K562 (cell line): ENCODE measurements around the gene COX15. TPM values are rescaled to one million over a fixed set of nuclear protein-coding genes. Genes with fewer than 3 reads are reported as not detected.

Experiments
- CHCHD3 ChIP-seq: fragments of 250-450 bp; sonication (Bioruptor Pico); IDR thresholded peaks from 2 replicates; pipeline ENCODE4 v2.1.2; 2022; ENCODE audit warnings: mild to moderate bottlenecking
- CHD4 ChIP-seq: fragments of 200-600 bp; sonication (generic); IDR thresholded peaks from 3 replicates; pipeline ENCODE4 v1.6.1; 2012; ENCODE audit warnings: low read depth, mild to moderate bottlenecking, mixed read lengths, low read length, inconsistent platforms; ENCODE audit not compliant: insufficient read depth, insufficient replicate concordance, poor library complexity, severe bottlenecking
- ETV1 ChIP-seq: fragments of 450-650 bp; conservative IDR thresholded peaks from 2 replicates; pipeline ENCODE4 v1.6.1; 2016; ENCODE audit warnings: missing genetic modification characterization, control low read depth, low read depth, missing compliant biosample characterization
- FOXM1 ChIP-seq, 2 experiments: fragments of 450-650 bp in 1 of 2; sonication (generic) in 1 of 2; formaldehyde crosslinking in 1 of 2; IDR thresholded peaks; 2 replicates each; pipeline versions ENCODE4 v1.6.1 to v1.9.0; 2017 to 2022; ENCODE audit warnings: low read depth in 2 of 2, mild to moderate bottlenecking in 2 of 2, missing genetic modification reagents in 1 of 2, moderate library complexity in 1 of 2
- FOXP1 ChIP-seq: sonication (generic); formaldehyde crosslinking; IDR thresholded peaks from 2 replicates; pipeline ENCODE4 v1.8.0; 2022; ENCODE audit warnings: mild to moderate bottlenecking, missing genetic modification reagents
- GABPA ChIP-seq: fragments of 200-800 bp; sonication (Bioruptor generic); conservative IDR thresholded peaks from 2 replicates; pipeline ENCODE4 v1.6.1; 2016; ENCODE audit warnings: low read depth, missing genetic modification characterization, missing compliant biosample characterization
- MBD2 ChIP-seq: sonication (generic); IDR thresholded peaks from 2 replicates; pipeline ENCODE4 v1.6.1; 2016; ENCODE audit warnings: low read depth, borderline replicate concordance
- MCM5 ChIP-seq: fragments of 450-650 bp; IDR thresholded peaks from 2 replicates; pipeline ENCODE4 v1.6.1; 2016; ENCODE audit warnings: low read depth
- NR1H2 ChIP-seq: sonication (generic); formaldehyde crosslinking; IDR thresholded peaks from 2 replicates; pipeline ENCODE4 v1.4.0; 2020; ENCODE audit warnings: mild to moderate bottlenecking, missing genetic modification reagents
- PTTG1 ChIP-seq: fragments of 450-650 bp; IDR thresholded peaks from 2 replicates; pipeline ENCODE4 v1.6.1; 2016; ENCODE audit warnings: low read depth, mild to moderate bottlenecking, missing genetic modification characterization, missing compliant biosample characterization
- SMARCE1 ChIP-seq: fragments of 450-650 bp; IDR thresholded peaks from 2 replicates; pipeline ENCODE4 v1.7.1; 2016; ENCODE audit warnings: mild to moderate bottlenecking
- SRSF9 ChIP-seq: fragments of 200-400 bp; formaldehyde crosslinking; IDR thresholded peaks from 2 replicates; pipeline ENCODE4 v1.6.1; 2017; ENCODE audit warnings: low read depth, low read length, borderline replicate concordance
- ZBTB1 ChIP-seq: sonication (generic); formaldehyde crosslinking; IDR thresholded peaks from 2 replicates; pipeline ENCODE4 v1.8.1; 2023; ENCODE audit warnings: missing genetic modification reagents, low read depth, mild to moderate bottlenecking, borderline replicate concordance
- ZNF253 ChIP-seq: fragments of 250-450 bp; sonication (Bioruptor Pico); conservative IDR thresholded peaks from 2 replicates; pipeline ENCODE4 v1.6.1; 2021; ENCODE audit warnings: mild to moderate bottlenecking
- ZNF408 ChIP-seq: fragments of 250-450 bp; sonication (Bioruptor Pico); IDR thresholded peaks from 2 replicates; pipeline ENCODE4 v1.4.0; 2020; ENCODE audit warnings: low read depth, mild to moderate bottlenecking, moderate library complexity
- ZNF444 ChIP-seq: fragments of 250-450 bp; sonication (Bioruptor Pico); IDR thresholded peaks from 2 replicates; pipeline ENCODE4 v1.4.0; 2020; ENCODE audit warnings: mild to moderate bottlenecking, moderate library complexity
- polyA plus RNA-seq, 8 experiments: library from polyadenylated mRNA; depleted of rRNA in 4 of 8; stranded (reverse) in 5 of 8; unstranded in 3 of 8; fragments of >200 nt; fragmentation: Nextera tagmentation in 2 of 8; fragmentation: Illumina TruSeq in 1 of 8; extraction: Ambion mirVana in 2 of 8; extraction: Trizol in 1 of 8; gene quantifications; 2 replicates each; pipeline versions ENCODE4 v1.2.1 to v1.2.3, GENCODE V29; 2011 to 2014; ENCODE audit warnings: inconsistent platforms in 1 of 8, missing spikeins in 1 of 8
- total RNA-seq, 7 experiments: library from RNA; depleted of rRNA in 6 of 7; stranded (reverse); fragments of >200 nt in 6 of 7; fragmentation: Illumina TruSeq in 2 of 7; extraction: Trizol in 2 of 7; gene quantifications; 2 replicates each; pipeline versions ENCODE4 v1.2.1 to v1.2.3, GENCODE V29; 2011 to 2021; ENCODE audit warnings: low replicate concordance in 1 of 7
- TF ChIP-seq, protein P1 (sequence below), 3 experiments: fragments of 200-800 bp in 1 of 3; fragments of 250-450 bp in 1 of 3; fragments of 450-650 bp in 1 of 3; sonication (Bioruptor Pico) in 1 of 3; sonication (Bioruptor generic) in 1 of 3; formaldehyde crosslinking in 1 of 3; IDR thresholded peaks; 2 replicates each; pipeline versions ENCODE4 v1.6.1 to v1.8.0; 2016 to 2022; ENCODE audit warnings: mild to moderate bottlenecking in 2 of 3, missing genetic modification characterization in 2 of 3, missing compliant biosample characterization in 1 of 3, moderate library complexity in 1 of 3
- TF ChIP-seq, protein P2 (sequence below): fragments of 200-800 bp; sonication (Bioruptor generic); IDR thresholded peaks from 2 replicates; pipeline ENCODE4 v1.6.1; 2017; ENCODE audit warnings: missing genetic modification characterization, missing compliant biosample characterization
- TF ChIP-seq, protein P3 (sequence below): fragments of 450-650 bp; IDR thresholded peaks from 2 replicates; pipeline ENCODE4 v1.6.1; 2018; ENCODE audit warnings: mild to moderate bottlenecking, low read depth; ENCODE audit not compliant: partially characterized antibody

COX15 gene
- total and polyA plus RNA-seq, 9 of the 15 experiments (the other 6 are each of a cell fraction or from before 2014, with no cell fraction given), result 17.4 to 45.1 (median 23.7) TPM

DNA sequence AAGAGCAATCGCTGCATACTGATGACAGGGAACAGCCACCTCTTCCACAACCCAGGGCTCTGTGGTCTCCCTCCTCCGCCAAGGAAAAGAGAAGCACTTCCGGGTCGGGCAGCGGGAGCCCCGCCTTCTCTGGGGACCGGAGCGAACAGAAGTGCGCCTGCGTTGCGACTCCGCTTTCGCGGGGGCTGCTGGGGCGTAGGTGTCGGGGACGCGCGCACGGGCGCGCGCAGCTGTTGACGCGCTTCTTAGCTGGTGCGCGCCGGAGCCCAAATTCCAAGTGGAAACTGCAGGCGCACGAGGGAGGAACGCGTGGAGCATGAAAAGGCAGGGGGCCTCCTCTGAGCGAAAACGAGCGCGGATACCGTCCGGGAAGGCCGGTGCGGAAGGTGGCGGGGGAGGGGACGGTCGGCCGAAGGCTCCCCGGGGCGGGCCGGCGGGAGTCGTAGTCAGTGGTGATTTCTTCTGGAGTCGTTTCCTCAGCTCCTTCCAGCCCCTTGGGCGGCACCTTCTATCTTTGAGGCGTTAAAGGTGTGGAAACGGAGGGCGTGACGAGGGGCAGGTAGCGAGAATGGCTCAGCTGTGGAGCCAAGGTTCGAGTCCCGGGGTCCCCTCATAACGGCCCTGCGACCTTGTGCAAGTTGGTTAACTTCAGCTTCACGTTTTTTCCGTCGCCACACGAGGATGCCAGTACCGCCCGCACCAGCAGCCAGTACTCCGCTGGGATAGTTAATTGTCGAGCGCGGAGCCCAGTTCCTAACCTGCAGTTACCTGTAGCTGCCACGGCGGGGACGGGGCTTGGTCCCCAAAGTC, at the start of gene COX15, which contains the start of gene CUTC (continued):
- TF ChIP-seq, protein P1, sequence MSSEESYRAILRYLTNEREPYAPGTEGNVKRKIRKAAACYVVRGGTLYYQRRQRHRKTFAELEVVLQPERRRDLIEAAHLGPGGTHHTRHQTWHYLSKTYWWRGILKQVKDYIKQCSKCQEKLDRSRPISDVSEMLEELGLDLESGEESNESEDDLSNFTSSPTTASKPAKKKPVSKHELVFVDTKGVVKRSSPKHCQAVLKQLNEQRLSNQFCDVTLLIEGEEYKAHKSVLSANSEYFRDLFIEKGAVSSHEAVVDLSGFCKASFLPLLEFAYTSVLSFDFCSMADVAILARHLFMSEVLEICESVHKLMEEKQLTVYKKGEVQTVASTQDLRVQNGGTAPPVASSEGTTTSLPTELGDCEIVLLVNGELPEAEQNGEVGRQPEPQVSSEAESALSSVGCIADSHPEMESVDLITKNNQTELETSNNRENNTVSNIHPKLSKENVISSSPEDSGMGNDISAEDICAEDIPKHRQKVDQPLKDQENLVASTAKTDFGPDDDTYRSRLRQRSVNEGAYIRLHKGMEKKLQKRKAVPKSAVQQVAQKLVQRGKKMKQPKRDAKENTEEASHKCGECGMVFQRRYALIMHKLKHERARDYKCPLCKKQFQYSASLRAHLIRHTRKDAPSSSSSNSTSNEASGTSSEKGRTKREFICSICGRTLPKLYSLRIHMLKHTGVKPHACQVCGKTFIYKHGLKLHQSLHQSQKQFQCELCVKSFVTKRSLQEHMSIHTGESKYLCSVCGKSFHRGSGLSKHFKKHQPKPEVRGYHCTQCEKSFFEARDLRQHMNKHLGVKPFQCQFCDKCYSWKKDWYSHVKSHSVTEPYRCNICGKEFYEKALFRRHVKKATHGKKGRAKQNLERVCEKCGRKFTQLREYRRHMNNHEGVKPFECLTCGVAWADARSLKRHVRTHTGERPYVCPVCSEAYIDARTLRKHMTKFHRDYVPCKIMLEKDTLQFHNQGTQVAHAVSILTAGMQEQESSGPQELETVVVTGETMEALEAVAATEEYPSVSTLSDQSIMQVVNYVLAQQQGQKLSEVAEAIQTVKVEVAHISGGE (CRISPR knock-in tag; IDR thresholded peaks at IDR 0.05), result peak in 2 of 3 experiments; percentile 62 to 91; a peak in 4 of 6 replicates
- TF ChIP-seq CHCHD3 (CRISPR knock-in tag) (no peak), SMARCE1 (no peak), FOXM1 (IDR thresholded peaks at IDR 0.05; ENCODE audit: low read depth) (no peak), FOXM1 (CRISPR knock-in tag; IDR thresholded peaks at IDR 0.05; ENCODE audit: low read depth) (no peak), FOXP1 (CRISPR knock-in tag) (no peak), ZNF253 (CRISPR knock-in tag) (no peak), ZNF444 (CRISPR knock-in tag) (no peak), ZNF408 (CRISPR knock-in tag) (no peak), MBD2 (no peak; the same call in 1 of the 2 replicates), SRSF9 (no peak), PTTG1 (tag) (no peak), NR1H2 (CRISPR knock-in tag) (no peak), ETV1 (tag) (no peak), ZBTB1 (CRISPR knock-in tag) (no peak), GABPA (tag) (peak; percentile 95), MCM5 (no peak), CHD4 (no peak)
- TF ChIP-seq, protein P2, sequence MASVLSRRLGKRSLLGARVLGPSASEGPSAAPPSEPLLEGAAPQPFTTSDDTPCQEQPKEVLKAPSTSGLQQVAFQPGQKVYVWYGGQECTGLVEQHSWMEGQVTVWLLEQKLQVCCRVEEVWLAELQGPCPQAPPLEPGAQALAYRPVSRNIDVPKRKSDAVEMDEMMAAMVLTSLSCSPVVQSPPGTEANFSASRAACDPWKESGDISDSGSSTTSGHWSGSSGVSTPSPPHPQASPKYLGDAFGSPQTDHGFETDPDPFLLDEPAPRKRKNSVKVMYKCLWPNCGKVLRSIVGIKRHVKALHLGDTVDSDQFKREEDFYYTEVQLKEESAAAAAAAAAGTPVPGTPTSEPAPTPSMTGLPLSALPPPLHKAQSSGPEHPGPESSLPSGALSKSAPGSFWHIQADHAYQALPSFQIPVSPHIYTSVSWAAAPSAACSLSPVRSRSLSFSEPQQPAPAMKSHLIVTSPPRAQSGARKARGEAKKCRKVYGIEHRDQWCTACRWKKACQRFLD, result peak; percentile 81; the same call in 1 of the 2 replicates
- TF ChIP-seq, protein P3, sequence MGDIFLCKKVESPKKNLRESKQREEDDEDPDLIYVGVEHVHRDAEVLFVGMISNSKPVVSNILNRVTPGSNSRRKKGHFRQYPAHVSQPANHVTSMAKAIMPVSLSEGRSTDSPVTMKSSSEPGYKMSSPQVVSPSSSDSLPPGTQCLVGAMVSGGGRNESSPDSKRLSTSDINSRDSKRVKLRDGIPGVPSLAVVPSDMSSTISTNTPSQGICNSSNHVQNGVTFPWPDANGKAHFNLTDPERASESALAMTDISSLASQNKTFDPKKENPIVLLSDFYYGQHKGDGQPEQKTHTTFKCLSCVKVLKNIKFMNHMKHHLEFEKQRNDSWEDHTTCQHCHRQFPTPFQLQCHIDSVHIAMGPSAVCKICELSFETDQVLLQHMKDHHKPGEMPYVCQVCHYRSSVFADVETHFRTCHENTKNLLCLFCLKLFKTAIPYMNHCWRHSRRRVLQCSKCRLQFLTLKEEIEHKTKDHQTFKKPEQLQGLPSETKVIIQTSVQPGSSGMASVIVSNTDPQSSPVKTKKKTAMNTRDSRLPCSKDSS, result no peak
